Aorta (tissue), 5 donors: ENCODE results near the gene PRKCSH. TPM values are rescaled to one million over a fixed set of nuclear protein-coding genes. Genes with fewer than 3 reads are reported as not detected.

Source experiments
- ATAC-seq: fragments of 200-7000 bp; cut with Tn5 transposase; one replicate; pipeline ENCODE4 v1.9.1; 2022; ENCODE audit warnings: moderate library complexity; ENCODE audit not compliant: low FRiP score
- DNase-seq, 2 donors: peaks; one replicate each; pipeline ENCODE4 v3.0.0-alpha.2; 2020
- H3K27ac ChIP-seq, 2 donors: one replicate each; pipeline ENCODE4 v1.5.1; 2013; ENCODE audit warnings: low read length in 2 of 2, mild to moderate bottlenecking in 2 of 2, moderate library complexity in 2 of 2, control low read depth in 1 of 2, inconsistent platforms in 1 of 2, low read depth in 1 of 2
- H3K27me3 ChIP-seq, 2 donors: one replicate each; pipeline ENCODE4 v1.6.1; 2013; ENCODE audit warnings: control low read depth in 1 of 2, low read length in 1 of 2, mild to moderate bottlenecking in 1 of 2, moderate library complexity in 1 of 2; ENCODE audit not compliant: insufficient read depth in 2 of 2, control insufficient read depth in 1 of 2
- H3K36me3 ChIP-seq, 2 donors: one replicate each; pipeline ENCODE4 v1.6.1; 2013; ENCODE audit warnings: control low read depth in 1 of 2, low read length in 1 of 2, mild to moderate bottlenecking in 1 of 2; ENCODE audit not compliant: insufficient read depth in 2 of 2, control insufficient read depth in 1 of 2
- H3K4me1 ChIP-seq, 2 donors: one replicate each; pipeline ENCODE4 v1.6.1; 2013; ENCODE audit warnings: low read length in 2 of 2, control low read depth in 1 of 2, mild to moderate bottlenecking in 1 of 2, moderate library complexity in 1 of 2; ENCODE audit not compliant: insufficient read depth in 2 of 2, control insufficient read depth in 1 of 2
- H3K4me3 ChIP-seq, 2 donors: one replicate each; pipeline ENCODE4 v1.5.1; 2013; ENCODE audit warnings: low read length in 2 of 2, control low read depth in 1 of 2, mild to moderate bottlenecking in 1 of 2
- H3K9me3 ChIP-seq: one replicate; pipeline ENCODE4 v1.6.1; 2013; ENCODE audit warnings: mild to moderate bottlenecking, low read length; ENCODE audit not compliant: control insufficient read depth
- WGBS, 2 donors: extraction: QIAGEN DNeasy Blood & Tissue Kit; methylation state at CpG; one replicate each; pipeline ENCODE4 v1.1.7; 2013; 5-methylcytosine and 5-hydroxymethylcytosine counted together
- intact Hi-C, 2 donors: fragments of 100-400 bp; cut with DNase I; formaldehyde crosslinking; loops; one replicate each; pipeline versions ENCODE4 v1.14.2 to v1.15.0; 2022
- polyA plus RNA-seq, 2 donors: library from polyadenylated mRNA; stranded (reverse); fragments of 200-250 nt; gene quantifications; one replicate each; pipeline ENCODE4 v1.2.3, GENCODE V29; 2013
- total RNA-seq, 2 donors: library from RNA; stranded (reverse); fragmentation: NEBNext Ultra II Directional; extraction: Animal tissue kit (Norgen Biotek cat#: 25700); gene quantifications; one replicate each; pipeline ENCODE4 v1.2.1, GENCODE V29; 2021
- donor health status: healthy with polysubstance abuse.
- donor health status: Bipolar disorder and iron deficiency.
- donor health status: DM: no; HTN: no; CAD: no.
- donor health status: DM: no; HTN: no; CAD: no.
- donor health status: DM: yes; HTN: yes; CAD: no.

PRKCSH gene
- total and polyA plus RNA-seq, 4 donors = 90.2 to 207 (median 168) TPM

- DNase-seq (peak; percentile 70 to 91), ATAC-seq (peak; percentile 72)
- H3K4me3 ChIP-seq = no peak overlapping the region
- H3K9me3 ChIP-seq = no peaks in the 10 kb centered on the region
- intact Hi-C loops = loop anchor here (2.0 to 10.0 kb wide), 2 partner anchors 204 to 312 kb away; no protein-coding TSS in a partner anchor
- no peak overlapping the region for H3K27ac ChIP-seq
- no peaks in the 10 kb centered on the region for H3K4me1 ChIP-seq
- peaks cover 2 to 3% of the 10 kb centered on the region in 2 donors for H3K36me3 ChIP-seq
- 57% methylated on average over 23 of the region's 23 CpGs for WGBS, 2 donors
- no peaks in the 10 kb centered on the region for H3K27me3 ChIP-seq
These were observed 11.3 kb downstream of the PRKCSH start for GRCh38 chr19:11446652-11447301.

- Histone ChIP-seq H3K27me3 (no peaks in the 10 kb centered on the region), H3K27ac (no peak overlapping the region), H3K36me3 (peaks cover 0 to 2% of the 10 kb centered on the region in 2 donors), H3K4me1 (no peaks in the 10 kb centered on the region), H3K9me3 (no peaks in the 10 kb centered on the region), H3K4me3 (no peak overlapping the region)
- 83 to 89% methylated on average over 33 to 35 of the region's 35 CpGs for WGBS, 2 donors
- intact Hi-C loops = loop anchor here (2.0 to 10.0 kb wide), 2 partner anchors 205 to 313 kb away; no protein-coding TSS in a partner anchor
- ATAC-seq (no peak), DNase-seq (no peak)
These were observed 12.2 kb downstream of the PRKCSH start for GRCh38 chr19:11447347-11448262.

- intact Hi-C loops = loop anchor here in 1 of 2 donors (10.0 kb wide), 1 partner anchor 314 kb away; no protein-coding TSS in a partner anchor
- DNase-seq = no peak
- Histone ChIP-seq H3K4me3 (no peak overlapping the region), H3K27ac (no peak overlapping the region), H3K9me3 (no peaks in the 10 kb centered on the region), H3K27me3 (no peaks in the 10 kb centered on the region), H3K36me3 (peaks cover 0 to 2% of the 10 kb centered on the region in 2 donors), H3K4me1 (no peaks in the 10 kb centered on the region)
- no peak for ATAC-seq
- WGBS, 2 donors = 87 to 88% methylated on average over 13 of the region's 13 CpGs
These were observed 13.0 kb downstream of the PRKCSH start for GRCh38 chr19:11448410-11448809.

GRCh38 chr19:11448923-11449554 is 13.6 kb downstream of the PRKCSH start:
- Histone ChIP-seq H3K4me3 (no peak overlapping the region), H3K9me3 (no peaks in the 10 kb centered on the region), H3K27me3 (no peaks in the 10 kb centered on the region), H3K27ac (no peak overlapping the region), H3K36me3 (peaks cover 0 to 2% of the 10 kb centered on the region in 2 donors), H3K4me1 (no peaks in the 10 kb centered on the region)
- ATAC-seq = no peak
- intact Hi-C loops = loop anchor here in 1 of 2 donors (10.0 kb wide), 1 partner anchor 314 kb away; no protein-coding TSS in a partner anchor
- WGBS, 2 donors = 90 to 93% methylated on average over 31 of the region's 31 CpGs
- DNase-seq = no peak

GRCh38 chr19:11450570-11451326 is 15.3 kb downstream of the PRKCSH start:
- intact Hi-C loops = no loop called here
- DNase-seq (no peak), ATAC-seq (no peak)
- H3K4me1 ChIP-seq = no peaks in the 10 kb centered on the region
- H3K4me3 ChIP-seq = no peak overlapping the region
- WGBS, 2 donors = 83 to 88% methylated on average over 21 of the region's 21 CpGs
- H3K36me3 ChIP-seq = peaks cover 0 to 2% of the 10 kb centered on the region in 2 donors
- no peak overlapping the region for H3K27ac ChIP-seq
- no peaks in the 10 kb centered on the region for H3K9me3 ChIP-seq
- H3K27me3 ChIP-seq = no peaks in the 10 kb centered on the region

GRCh38 chr19:11451327-11451870 is 16.0 kb downstream of the PRKCSH start:
- 29 to 30% methylated on average over 12 to 13 of the region's 13 CpGs for WGBS, 2 donors
- intact Hi-C loops = no loop called here
- no peak for ATAC-seq

GRCh38 chr19:11451871-11452619 is 16.6 kb downstream of the PRKCSH start:
- ATAC-seq = no peak
- DNase-seq = no peak
- Histone ChIP-seq H3K27me3 (no peaks in the 10 kb centered on the region), H3K36me3 (peaks cover 0 to 2% of the 10 kb centered on the region in 2 donors), H3K4me1 (no peaks in the 10 kb centered on the region), H3K27ac (no peak overlapping the region), H3K4me3 (no peak overlapping the region), H3K9me3 (no peaks in the 10 kb centered on the region)
- WGBS, 2 donors = 11 to 12% methylated on average over 25 of the region's 25 CpGs
- intact Hi-C loops = no loop called here

More at GRCh38 chr19:11451327-11451870, 16.0 kb downstream of the PRKCSH start:
- no peaks in the 10 kb centered on the region for H3K27me3 ChIP-seq
- no peaks in the 10 kb centered on the region for H3K9me3 ChIP-seq
- no peaks in the 10 kb centered on the region for H3K4me1 ChIP-seq
- no peak overlapping the region for H3K27ac ChIP-seq
- DNase-seq = no peak
- peaks cover 0 to 2% of the 10 kb centered on the region in 2 donors for H3K36me3 ChIP-seq
- H3K4me3 ChIP-seq = no peak overlapping the region
